ENCODE measurements around the gene SCNN1B.

The SCNN1B gene

DNA sequence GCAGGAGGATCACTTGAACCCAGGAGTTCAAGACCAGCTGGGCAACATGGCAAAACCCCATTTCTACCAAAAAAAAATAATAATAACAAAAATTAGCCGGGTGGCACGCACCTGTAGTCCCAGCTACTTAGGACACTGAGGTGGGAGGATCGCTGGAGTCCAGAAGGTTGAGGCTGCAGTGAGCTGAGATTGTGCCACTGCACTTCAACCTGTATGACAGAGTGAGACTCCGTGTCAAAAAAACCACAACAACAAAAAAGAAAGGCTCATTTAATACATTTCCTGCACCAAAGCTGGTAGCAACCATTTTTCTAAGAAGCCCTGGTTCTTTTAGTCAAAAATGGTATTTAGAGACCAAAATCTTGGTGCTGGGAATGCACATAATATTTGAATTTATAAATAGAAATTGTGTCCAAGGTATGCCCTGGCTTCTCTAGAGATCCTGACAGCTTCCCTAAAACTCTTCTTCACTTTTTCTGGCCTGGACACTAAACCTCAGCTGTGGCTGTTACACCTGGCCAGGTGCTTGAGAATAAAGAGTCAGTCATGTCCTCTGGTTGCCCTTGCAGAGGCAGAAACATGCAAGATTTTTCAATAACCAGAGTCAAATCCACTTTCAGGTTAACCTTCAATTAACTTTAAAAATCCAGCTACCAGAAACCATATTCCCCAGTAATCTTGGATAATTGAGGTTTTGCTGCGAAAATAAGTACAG, 35.9 kb downstream of the SCNN1B start:
- TF ChIP-seq, protein P1, sequence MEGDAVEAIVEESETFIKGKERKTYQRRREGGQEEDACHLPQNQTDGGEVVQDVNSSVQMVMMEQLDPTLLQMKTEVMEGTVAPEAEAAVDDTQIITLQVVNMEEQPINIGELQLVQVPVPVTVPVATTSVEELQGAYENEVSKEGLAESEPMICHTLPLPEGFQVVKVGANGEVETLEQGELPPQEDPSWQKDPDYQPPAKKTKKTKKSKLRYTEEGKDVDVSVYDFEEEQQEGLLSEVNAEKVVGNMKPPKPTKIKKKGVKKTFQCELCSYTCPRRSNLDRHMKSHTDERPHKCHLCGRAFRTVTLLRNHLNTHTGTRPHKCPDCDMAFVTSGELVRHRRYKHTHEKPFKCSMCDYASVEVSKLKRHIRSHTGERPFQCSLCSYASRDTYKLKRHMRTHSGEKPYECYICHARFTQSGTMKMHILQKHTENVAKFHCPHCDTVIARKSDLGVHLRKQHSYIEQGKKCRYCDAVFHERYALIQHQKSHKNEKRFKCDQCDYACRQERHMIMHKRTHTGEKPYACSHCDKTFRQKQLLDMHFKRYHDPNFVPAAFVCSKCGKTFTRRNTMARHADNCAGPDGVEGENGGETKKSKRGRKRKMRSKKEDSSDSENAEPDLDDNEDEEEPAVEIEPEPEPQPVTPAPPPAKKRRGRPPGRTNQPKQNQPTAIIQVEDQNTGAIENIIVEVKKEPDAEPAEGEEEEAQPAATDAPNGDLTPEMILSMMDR (IDR thresholded peaks at IDR 0.05; ENCODE audit: low read length, missing control alignments) = no peak
- no peak for DNase-seq (ENCODE audit: low read depth)
- no peak overlapping the region for H3K4me3 ChIP-seq (replicated peaks; ENCODE audit: low read depth, low read length)

DNA sequence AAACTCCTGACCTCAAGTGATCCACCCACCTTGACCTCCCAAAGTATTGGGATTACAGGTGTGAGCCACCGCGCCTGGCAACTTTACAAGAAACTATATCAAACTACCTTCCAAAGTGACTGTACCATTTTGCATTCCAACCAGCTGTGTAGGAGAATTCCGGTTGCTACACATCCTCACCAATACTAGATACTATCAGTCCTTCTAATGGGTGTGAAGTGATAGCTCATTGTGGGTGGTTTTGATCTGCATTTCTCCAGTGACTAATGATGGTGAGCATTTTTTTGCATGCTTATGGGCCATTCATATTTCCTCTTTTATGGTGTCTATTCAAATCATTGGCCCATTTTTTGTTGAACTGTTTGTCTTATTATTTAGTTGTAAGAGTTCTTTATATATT, 37.7 kb downstream of the SCNN1B start:
- DNase-seq (ENCODE audit: low read depth) = no peak
- TF ChIP-seq, protein P1 (IDR thresholded peaks at IDR 0.05; ENCODE audit: low read length, missing control alignments) = no peak
- no peak overlapping the region for H3K4me3 ChIP-seq (replicated peaks; ENCODE audit: low read depth, low read length)

DNA sequence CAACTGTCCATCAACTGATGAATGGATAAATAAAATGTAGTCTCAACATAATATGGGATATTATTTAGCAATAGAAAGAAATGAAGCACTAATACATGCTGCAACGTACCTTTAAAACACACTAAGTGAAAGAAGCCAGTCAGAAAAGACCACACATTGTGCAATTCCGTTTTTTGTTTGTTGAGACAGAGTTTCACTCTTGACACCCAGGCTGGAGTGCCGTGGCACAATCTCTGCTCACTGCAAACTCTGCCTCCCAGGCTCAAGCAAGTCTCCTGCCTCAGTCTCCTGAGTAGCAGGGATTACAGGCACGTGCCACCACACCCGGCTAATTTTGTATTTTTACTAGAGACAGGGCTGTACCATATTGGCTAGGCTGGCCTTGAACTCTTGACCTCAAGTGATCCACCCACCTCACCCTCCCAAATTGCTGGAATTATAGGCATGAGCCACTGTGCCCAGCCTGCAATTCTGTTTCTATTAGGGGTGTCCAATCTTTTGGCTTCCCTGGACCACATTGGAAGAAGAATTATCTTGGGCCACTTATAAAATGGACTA, 40.1 kb downstream of the SCNN1B start:
- no peak for DNase-seq (ENCODE audit: low read depth)
- H3K4me3 ChIP-seq (replicated peaks; ENCODE audit: low read depth, low read length) = no peak overlapping the region
- TF ChIP-seq, protein P1 (IDR thresholded peaks at IDR 0.05; ENCODE audit: low read length, missing control alignments) = no peak

DNA sequence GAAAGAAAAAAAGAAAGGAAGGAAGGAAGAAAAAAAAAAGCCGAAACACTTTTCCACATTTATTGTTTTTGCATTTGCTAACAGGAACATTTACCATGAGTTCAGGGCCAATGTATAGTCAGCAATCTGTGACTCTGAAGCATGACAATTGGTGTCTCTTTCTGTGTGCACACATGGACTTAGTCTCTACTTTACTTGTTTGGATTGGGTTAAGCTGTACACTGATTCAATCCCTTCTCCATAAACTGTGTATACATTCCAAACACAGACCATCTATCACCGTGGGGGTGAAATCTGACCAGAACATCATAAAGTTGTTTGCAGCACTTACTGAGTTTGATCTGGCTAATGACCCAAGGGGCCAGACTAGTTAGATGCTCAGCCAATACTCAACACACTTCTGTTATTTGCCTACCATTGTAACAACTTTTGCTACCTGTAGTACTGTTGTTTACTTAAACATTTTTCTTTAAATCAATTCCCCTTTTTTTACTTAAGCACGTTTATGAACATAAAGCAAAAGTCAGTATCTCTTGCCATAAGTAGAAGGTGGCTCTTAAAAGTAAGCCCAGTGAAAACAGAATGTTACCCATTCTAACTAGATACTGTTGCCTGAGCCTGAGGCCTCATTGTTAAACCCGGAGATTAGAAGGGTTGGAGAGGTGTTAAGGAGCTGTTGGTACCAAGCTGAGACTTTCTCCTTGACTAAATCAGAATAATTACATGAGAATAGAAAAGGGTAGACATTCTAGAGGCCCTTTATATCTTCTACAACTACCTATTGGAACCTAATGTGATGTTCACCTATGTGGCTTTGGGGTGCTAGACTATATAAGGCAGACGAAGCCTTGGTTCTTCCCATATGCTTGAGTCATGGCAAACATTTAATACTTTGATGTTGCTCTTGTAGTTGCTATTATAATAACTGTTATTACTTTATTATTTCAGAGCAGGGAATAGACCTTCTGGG, 41.8 kb downstream of the SCNN1B start:
- TF ChIP-seq, protein P1 (IDR thresholded peaks at IDR 0.05; ENCODE audit: low read length, missing control alignments) = no peak
- no peak overlapping the region for H3K4me3 ChIP-seq (replicated peaks; ENCODE audit: low read depth, low read length)
- DNase-seq (ENCODE audit: low read depth) = no peak

DNA sequence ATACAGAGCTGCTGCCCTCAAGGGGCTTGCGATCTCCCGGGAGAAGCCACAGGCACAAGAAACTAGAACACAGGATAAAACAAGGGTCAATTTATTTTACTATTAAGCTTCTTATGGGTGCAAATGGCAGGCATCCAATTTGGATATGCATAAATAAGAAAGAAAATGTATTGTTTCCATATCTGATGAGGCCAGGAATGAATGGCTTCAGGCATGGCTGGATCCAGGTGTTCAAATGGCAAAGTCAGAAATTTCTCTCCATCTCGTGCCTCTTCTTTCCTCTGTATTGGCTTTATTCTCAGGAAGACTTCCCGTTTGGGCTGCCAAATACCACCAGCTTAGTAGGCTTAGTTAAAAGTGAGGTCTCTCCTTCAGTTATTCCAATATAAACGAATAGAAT, 43.1 kb downstream of the SCNN1B start:
- TF ChIP-seq, protein P1 (IDR thresholded peaks at IDR 0.05; ENCODE audit: low read length, missing control alignments) = no peak
- DNase-seq (ENCODE audit: low read depth) = no peak
- no peak overlapping the region for H3K4me3 ChIP-seq (replicated peaks; ENCODE audit: low read depth, low read length)

DNA sequence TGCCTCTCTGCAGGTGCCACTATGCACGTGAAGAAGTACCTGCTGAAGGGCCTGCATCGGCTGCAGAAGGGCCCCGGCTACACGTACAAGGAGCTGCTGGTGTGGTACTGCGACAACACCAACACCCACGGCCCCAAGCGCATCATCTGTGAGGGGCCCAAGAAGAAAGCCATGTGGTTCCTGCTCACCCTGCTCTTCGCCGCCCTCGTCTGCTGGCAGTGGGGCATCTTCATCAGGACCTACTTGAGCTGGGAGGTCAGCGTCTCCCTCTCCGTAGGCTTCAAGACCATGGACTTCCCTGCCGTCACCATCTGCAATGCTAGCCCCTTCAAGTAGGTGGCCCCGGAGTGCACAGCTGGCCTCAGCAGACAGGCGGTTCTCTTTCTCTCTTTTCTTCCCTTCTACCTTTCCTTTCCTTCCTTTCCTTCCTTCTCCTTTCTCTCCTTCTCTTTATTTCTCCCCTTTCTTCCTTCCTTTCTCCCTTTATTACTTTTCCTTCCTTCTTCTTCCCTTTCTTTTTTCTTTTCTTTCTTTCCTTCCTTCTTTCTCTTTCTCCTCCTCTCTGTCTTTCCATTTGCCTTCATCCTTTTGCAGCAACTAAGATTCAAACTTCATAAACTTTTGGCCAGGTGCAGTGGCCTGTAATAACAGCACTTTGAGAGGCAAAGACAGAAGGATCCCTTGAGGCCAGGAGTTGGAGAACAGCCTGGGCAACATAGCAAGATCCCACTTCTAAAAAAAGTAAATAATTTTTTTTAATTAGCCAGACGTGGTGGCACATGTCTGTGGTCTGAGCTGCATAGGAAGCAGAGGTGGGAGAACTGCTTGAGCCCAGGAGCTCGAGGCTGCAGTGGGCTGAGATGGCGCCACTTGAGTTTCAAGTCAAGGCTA, 46.7 kb downstream of the SCNN1B start:
- no peak overlapping the region for H3K4me3 ChIP-seq (replicated peaks; ENCODE audit: low read depth, low read length)
- TF ChIP-seq, protein P1 (IDR thresholded peaks at IDR 0.05; ENCODE audit: low read length, missing control alignments) = peak; percentile 13
- no peak for DNase-seq (ENCODE audit: low read depth)
